Ascending aorta (tissue), 2 donors: Measurements from ENCODE around the gene TRIP6. TPM values are rescaled to one million over a fixed set of nuclear protein-coding genes. Genes with fewer than 3 reads are reported as not detected.
A peak's percentile ranks its signal among the peaks of the same experiment; 100 is the strongest.

ENCODE experiments used
- DNase-seq, 2 donors: peaks; one replicate each; pipeline ENCODE4 v3.0.0-alpha.2; 2019; ENCODE audit warnings: low spot score in 2 of 2
- H3K27ac ChIP-seq, 2 donors: fragments of 200-600 bp; sonication (generic); one replicate each; pipeline ENCODE4 v1.5.1; 2016 to 2017; ENCODE audit warnings: mild to moderate bottlenecking in 1 of 2
- H3K27me3 ChIP-seq: fragments of 200-600 bp; sonication (generic); one replicate; pipeline ENCODE4 v1.5.1; 2017
- H3K36me3 ChIP-seq, 2 donors: fragments of 200-600 bp; sonication (generic); one replicate each; pipeline ENCODE4 v1.5.1; 2016
- H3K4me1 ChIP-seq, 2 donors: fragments of 200-600 bp; sonication (generic); one replicate each; pipeline ENCODE4 v1.5.1; 2016 to 2017; ENCODE audit warnings: mild to moderate bottlenecking in 1 of 2
- H3K4me3 ChIP-seq, 2 donors: fragments of 200-600 bp; sonication (generic); one replicate each; pipeline ENCODE4 v1.5.1; 2016 to 2017; ENCODE audit warnings: mild to moderate bottlenecking in 1 of 2
- H3K9me3 ChIP-seq, 2 donors: fragments of 200-600 bp; sonication (generic); one replicate each; pipeline ENCODE4 v1.5.1; 2016
- CTCF ChIP-seq, 3 experiments: fragments of 200-600 bp in 2 of 3; fragments of 450-650 bp in 1 of 3; sonication (generic) in 2 of 3; IDR thresholded peaks; one replicate each; pipeline ENCODE4 v1.5.1; 2016 to 2019; ENCODE audit warnings: antibody characterized with exemption in 3 of 3, mild to moderate bottlenecking in 1 of 3, moderate library complexity in 1 of 3
- intact Hi-C: fragments of 100-400 bp; cut with DNase I; formaldehyde crosslinking; loops from one replicate; pipeline ENCODE4 v1.15.1; 2023
- total RNA-seq: library from RNA; depleted of rRNA; stranded (reverse); fragments of >200 nt; gene quantifications from one replicate; pipeline ENCODE4 v1.1.0, GENCODE V29; 2016

The TRIP6 gene
- 221 TPM for total RNA-seq

DNA sequence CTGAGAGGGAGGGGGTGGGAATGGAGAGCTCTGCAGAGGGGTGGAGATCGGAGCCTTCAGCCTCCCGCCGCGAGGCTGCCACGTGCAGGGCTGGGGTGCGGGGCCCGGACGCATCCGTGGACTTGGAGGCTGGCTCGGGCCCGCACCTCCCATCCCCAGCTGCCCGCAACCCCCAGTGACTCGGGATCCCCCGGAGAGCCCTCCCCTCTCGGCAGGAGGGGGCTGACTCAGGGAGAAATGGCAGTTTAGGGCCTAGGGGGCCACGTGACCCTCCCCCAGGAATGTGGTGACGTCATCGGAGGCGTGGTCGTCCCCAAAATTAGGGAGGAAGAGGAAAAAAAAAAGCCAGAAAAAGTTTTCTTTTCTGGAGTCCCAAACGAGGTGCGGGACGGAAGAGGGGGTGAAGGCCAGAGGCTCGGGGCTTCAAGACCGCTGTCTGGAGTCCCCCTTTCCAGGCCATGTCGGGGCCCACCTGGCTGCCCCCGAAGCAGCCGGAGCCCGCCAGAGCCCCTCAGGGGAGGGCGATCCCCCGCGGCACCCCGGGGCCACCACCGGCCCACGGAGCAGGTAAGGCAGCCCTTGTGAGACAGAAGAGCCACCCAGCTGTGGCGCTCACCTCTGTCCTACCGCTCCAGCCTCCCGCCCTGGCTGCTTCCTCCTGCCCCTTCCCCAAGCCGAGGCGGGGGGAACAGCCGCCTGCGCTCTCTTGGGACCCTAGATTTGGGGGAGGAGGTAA lies at the start of gene TRIP6:
TRIP6 (plus strand) TSS at position 348 of the 736 bp plus-strand sequence; CDS start at position 459, 111 bp downstream.
- peak within 1 kb of the TSS; percentile 94 to 95 for H3K4me3 ChIP-seq
- H3K36me3 ChIP-seq: peaks cover 19 to 20% of the 10 kb centered on the region in 2 donors
- H3K9me3 ChIP-seq: no peaks in the 10 kb centered on the region
- no peak for TF ChIP-seq CTCF (IDR thresholded peaks at IDR 0.05)
- peak; percentile 71 to 96 for DNase-seq
- intact Hi-C loops: loop anchor here (5.0 kb wide), 2 partner anchors 265 to 440 kb away; partner anchors contain the start of genes MEPCE, PCOLCE and ZCWPW1
- H3K27ac ChIP-seq: peak within 1 kb of the TSS; percentile 99
- no peaks in the 10 kb centered on the region for H3K27me3 ChIP-seq
- H3K4me1 ChIP-seq: peaks cover 17 to 23% of the 10 kb centered on the region in 2 donors

DNA sequence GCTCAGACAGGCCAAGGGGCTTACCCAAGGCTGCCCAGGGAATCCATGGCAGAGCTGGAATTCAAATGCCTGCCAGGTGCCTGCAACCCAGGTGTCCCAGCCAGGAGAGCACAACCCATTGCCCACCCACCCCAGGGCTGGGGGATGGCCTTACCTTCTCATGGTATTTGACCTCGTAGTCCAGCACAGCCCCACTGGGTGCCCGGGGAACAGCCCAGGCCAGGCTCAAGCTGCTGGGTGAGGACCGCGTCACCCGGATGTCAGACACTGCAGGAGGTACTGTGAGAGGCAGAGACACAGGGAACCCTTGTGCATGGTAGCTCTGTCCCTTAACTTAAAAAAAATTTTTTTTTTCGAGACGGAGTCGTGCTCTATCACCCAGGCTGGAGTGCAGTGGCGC lies 48.8 kb upstream of the TRIP6 start:
- Histone ChIP-seq H3K9me3 (no peaks in the 10 kb centered on the region), H3K27me3 (no peaks in the 10 kb centered on the region), H3K4me1 (no peaks in the 10 kb centered on the region), H3K27ac (no peak overlapping the region), H3K4me3 (no peak overlapping the region), H3K36me3 (peaks cover 0 to under 1% of the 10 kb centered on the region in 2 donors)
- TF ChIP-seq CTCF (IDR thresholded peaks at IDR 0.05): no peak
- no peak for DNase-seq
- intact Hi-C loops: no loop called here

DNA sequence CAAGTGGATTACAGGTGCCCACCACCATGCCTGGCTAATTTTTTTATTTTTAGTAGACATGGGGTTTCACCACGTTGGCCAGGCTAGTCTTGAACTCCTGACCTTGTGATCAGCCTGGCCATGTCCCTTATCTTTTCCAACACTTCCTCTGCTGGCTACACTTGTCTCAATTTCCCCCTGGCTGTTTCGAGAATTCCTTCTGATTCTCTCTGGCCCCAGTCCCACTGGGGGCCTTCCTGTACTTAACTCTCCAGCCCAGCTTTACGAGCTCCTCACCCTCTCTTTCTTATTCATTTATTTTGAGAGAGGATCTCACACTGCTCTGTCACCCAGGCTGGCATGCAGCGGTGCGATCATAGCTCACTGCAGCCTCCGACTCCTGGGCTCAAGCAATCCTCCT lies 48.4 kb upstream of the TRIP6 start:
- H3K36me3 ChIP-seq: peaks cover 0 to 4% of the 10 kb centered on the region in 2 donors
- no peak for TF ChIP-seq CTCF (IDR thresholded peaks at IDR 0.05)
- intact Hi-C loops: no loop called here

DNA sequence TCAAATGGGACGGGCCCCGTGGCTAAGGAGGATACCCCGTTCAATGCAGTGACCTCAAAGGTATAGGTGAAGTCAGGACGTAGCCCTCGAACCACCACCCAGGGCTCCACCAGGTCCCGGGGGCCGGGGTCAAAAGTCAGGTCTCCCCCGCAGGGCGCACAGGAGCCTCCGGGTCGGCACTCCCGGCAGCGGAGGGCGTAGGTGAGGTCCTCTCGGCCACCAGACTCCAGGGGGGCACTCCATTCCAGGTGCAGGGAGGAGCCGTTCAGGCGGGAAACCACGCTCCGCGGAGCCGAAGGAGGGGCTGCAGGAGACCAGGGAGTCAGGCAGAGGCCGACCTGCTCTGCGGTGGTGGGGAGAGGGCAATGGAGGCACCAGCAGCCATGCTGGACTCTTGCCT lies 47.6 kb upstream of the TRIP6 start:
- H3K4me1 ChIP-seq: no peaks in the 10 kb centered on the region
- H3K9me3 ChIP-seq: no peaks in the 10 kb centered on the region
- H3K27ac ChIP-seq: no peak overlapping the region
- no peaks in the 10 kb centered on the region for H3K27me3 ChIP-seq
- H3K4me3 ChIP-seq: no peak overlapping the region
- DNase-seq: no peak
- H3K36me3 ChIP-seq: peaks cover 0 to 4% of the 10 kb centered on the region in 2 donors
- no peak for TF ChIP-seq CTCF (IDR thresholded peaks at IDR 0.05)
- intact Hi-C loops: no loop called here

More for the DNA sequence above, 48.4 kb upstream of the TRIP6 start:
- no peak overlapping the region for H3K27ac ChIP-seq
- no peak overlapping the region for H3K4me3 ChIP-seq
- DNase-seq: no peak
- H3K4me1 ChIP-seq: no peaks in the 10 kb centered on the region
- no peaks in the 10 kb centered on the region for H3K27me3 ChIP-seq
- H3K9me3 ChIP-seq: no peaks in the 10 kb centered on the region

- intact Hi-C loops: no loop called here
- Histone ChIP-seq H3K27me3 (peaks cover under 1% of the 10 kb centered on the region), H3K9me3 (no peaks in the 10 kb centered on the region), H3K36me3 (peaks cover 0 to 4% of the 10 kb centered on the region in 2 donors), H3K4me1 (peaks cover 0 to under 1% of the 10 kb centered on the region in 2 donors), H3K4me3 (no peak overlapping the region), H3K27ac (no peak overlapping the region)
- no peak for TF ChIP-seq CTCF (IDR thresholded peaks at IDR 0.05)
- DNase-seq: no peak
These were observed 44.7 kb upstream of the TRIP6 start for GRCh38 chr7:100822236-100823139.
